Adrenal gland (tissue), 12 donors: Measurements from ENCODE around the gene ZNF506. TPM values are rescaled to one million over a fixed set of nuclear protein-coding genes. Genes with fewer than 3 reads are reported as not detected.

Source experiments
- DNase-seq, 7 donors: peaks; one replicate each; pipeline ENCODE4 v3.0.0-alpha.2; 2019 to 2020
- H3K27ac ChIP-seq, 5 donors: fragments of 200-600 bp; sonication (generic) in 4 of 5; 1 replicate in 3 of 5; 2 replicates in 2 of 5; pipeline versions ENCODE4 v1.5.1 to v1.8.0; 2016 to 2020; ENCODE audit warnings: mild to moderate bottlenecking in 1 of 5
- H3K27me3 ChIP-seq: fragments of 200-600 bp; 2 replicates; pipeline ENCODE4 v1.8.0; 2021
- H3K36me3 ChIP-seq, 2 donors: fragments of 200-600 bp; replicated peaks in 1 of 2; 1 replicate in 1 of 2; 2 replicates in 1 of 2; pipeline versions ENCODE4 v1.5.1 to v1.8.0; 2018 to 2022
- H3K4me1 ChIP-seq, 2 donors: fragments of 200-600 bp; replicated peaks in 1 of 2; 1 replicate in 1 of 2; 2 replicates in 1 of 2; pipeline versions ENCODE4 v1.5.1 to v1.8.0; 2018 to 2021
- H3K4me3 ChIP-seq, 4 donors: fragments of 200-600 bp; sonication (generic) in 3 of 4; one replicate each; pipeline ENCODE4 v1.5.1; 2016 to 2018
- H3K9me3 ChIP-seq, 3 donors: fragments of 200-600 bp; sonication (generic) in 1 of 3; replicated peaks in 1 of 3; 1 replicate in 2 of 3; 2 replicates in 1 of 3; pipeline versions ENCODE4 v1.5.1 to v1.8.0; 2016 to 2021
- POLR2A ChIP-seq, 2 donors: fragments of 450-650 bp; IDR thresholded peaks; one replicate each; pipeline ENCODE4 v1.6.1; 2017; ENCODE audit warnings: antibody characterized with exemption in 2 of 2, mild to moderate bottlenecking in 2 of 2, moderate library complexity in 1 of 2
- WGBS, 4 donors: extraction: QIAGEN DNeasy Blood & Tissue Kit in 2 of 4; methylation state at CpG; one replicate each; pipeline versions ENCODE4 v1.1.5 to v1.1.7; 2013 to 2017; 5-methylcytosine and 5-hydroxymethylcytosine counted together
- intact Hi-C, 2 donors: fragments of 100-400 bp; cut with DNase I; formaldehyde crosslinking; loops; one replicate each; pipeline versions ENCODE4 v1.14.1 to v1.15.0; 2022 to 2023
- polyA plus RNA-seq, 3 donors: library from polyadenylated mRNA; stranded (reverse); fragments of 200-250 nt in 2 of 3; fragments of 350-450 nt in 1 of 3; fragmentation: Illumina TruSeq in 1 of 3; extraction: RNeasy Lipid Tissue Mini Kit (QIAGEN cat#74804) in 1 of 3; gene quantifications; one replicate each; pipeline ENCODE4 v1.2.3, GENCODE V29; 2013 to 2014
- total RNA-seq, 9 donors: library from RNA; depleted of rRNA in 4 of 9; stranded (reverse); fragments of >200 nt in 4 of 9; fragments of 120-200 nt in 1 of 9; fragmentation: NEBNext Ultra II Directional in 1 of 9; extraction: Animal tissue kit (Norgen Biotek cat#: 25700) in 1 of 9; gene quantifications; one replicate each; pipeline versions ENCODE4 v1.1.0 to v1.2.4, GENCODE V29; 2013 to 2023
- TF ChIP-seq, protein P1 (sequence below), 6 experiments: fragments of 450-650 bp in 4 of 6; fragments of 200-600 bp in 2 of 6; sonication (generic) in 1 of 6; IDR thresholded peaks; 1 replicate in 5 of 6; 2 replicates in 1 of 6; pipeline versions ENCODE4 v1.5.1 to v1.8.0; 2016 to 2021; ENCODE audit warnings: antibody characterized with exemption in 6 of 6, mild to moderate bottlenecking in 2 of 6, moderate library complexity in 1 of 6
- donor health status: healthy with polysubstance abuse.
- donor health status: Bipolar disorder and iron deficiency.
- donor health status: DM: yes; HTN: yes; CAD: no.
- donor health status: DM: no; HTN: no; CAD: no.
- donor health status: DM: no; HTN: no; CAD: no.
- donor health status: DM: yes; HTN: yes; CAD: no.

Gene ZNF506
- total and polyA plus RNA-seq, 12 donors: 4.7 to 38.6 (median 21.2) TPM

DNA sequence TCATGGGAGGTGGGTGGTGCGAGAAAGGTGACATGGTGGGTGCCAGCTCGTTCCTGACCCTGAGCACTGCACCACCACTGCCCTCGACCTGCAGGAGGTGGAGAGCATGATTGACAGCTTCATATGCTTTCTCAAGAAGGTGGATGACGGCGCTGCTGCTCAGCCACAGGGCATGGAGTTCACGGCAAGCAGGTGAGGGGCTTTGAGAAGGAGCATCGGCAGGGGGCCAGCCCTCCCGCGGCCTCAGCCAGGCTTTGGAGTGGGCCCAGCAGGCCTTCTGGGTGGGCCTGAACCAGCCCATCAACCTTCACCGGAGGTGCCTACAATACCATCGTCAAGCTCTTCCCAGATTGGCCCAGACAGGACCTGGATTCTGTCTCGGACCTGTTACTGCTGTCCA, 69.7 kb downstream of the ZNF506 start:
- no peaks in the 10 kb centered on the region for H3K36me3 ChIP-seq
- H3K4me1 ChIP-seq: no peaks in the 10 kb centered on the region
- intact Hi-C loops: no loop called here
- H3K27ac ChIP-seq: no peak overlapping the region
- no peaks in the 10 kb centered on the region for H3K9me3 ChIP-seq
- no peaks in the 10 kb centered on the region for H3K27me3 ChIP-seq
- no peak for TF ChIP-seq POLR2A (IDR thresholded peaks at IDR 0.05)
- TF ChIP-seq, protein P1, sequence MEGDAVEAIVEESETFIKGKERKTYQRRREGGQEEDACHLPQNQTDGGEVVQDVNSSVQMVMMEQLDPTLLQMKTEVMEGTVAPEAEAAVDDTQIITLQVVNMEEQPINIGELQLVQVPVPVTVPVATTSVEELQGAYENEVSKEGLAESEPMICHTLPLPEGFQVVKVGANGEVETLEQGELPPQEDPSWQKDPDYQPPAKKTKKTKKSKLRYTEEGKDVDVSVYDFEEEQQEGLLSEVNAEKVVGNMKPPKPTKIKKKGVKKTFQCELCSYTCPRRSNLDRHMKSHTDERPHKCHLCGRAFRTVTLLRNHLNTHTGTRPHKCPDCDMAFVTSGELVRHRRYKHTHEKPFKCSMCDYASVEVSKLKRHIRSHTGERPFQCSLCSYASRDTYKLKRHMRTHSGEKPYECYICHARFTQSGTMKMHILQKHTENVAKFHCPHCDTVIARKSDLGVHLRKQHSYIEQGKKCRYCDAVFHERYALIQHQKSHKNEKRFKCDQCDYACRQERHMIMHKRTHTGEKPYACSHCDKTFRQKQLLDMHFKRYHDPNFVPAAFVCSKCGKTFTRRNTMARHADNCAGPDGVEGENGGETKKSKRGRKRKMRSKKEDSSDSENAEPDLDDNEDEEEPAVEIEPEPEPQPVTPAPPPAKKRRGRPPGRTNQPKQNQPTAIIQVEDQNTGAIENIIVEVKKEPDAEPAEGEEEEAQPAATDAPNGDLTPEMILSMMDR (IDR thresholded peaks at IDR 0.05): no peak
- DNase-seq: peak in 1 of 7 donors; percentile 36
- 72 to 90% (median 83%) methylated on average over 3 to 12 of the region's 12 CpGs for WGBS, 4 donors
- H3K4me3 ChIP-seq: no peak overlapping the region

GRCh38 chr19:19750842-19751790, 70.4 kb downstream of the ZNF506 start:
- H3K4me1 ChIP-seq: no peaks in the 10 kb centered on the region
- no peaks in the 10 kb centered on the region for H3K9me3 ChIP-seq
- intact Hi-C loops: no loop called here
- DNase-seq: peak in 1 of 7 donors; percentile 35
- no peaks in the 10 kb centered on the region for H3K36me3 ChIP-seq
- 84 to 90% (median 86%) methylated on average over 15 to 40 of the region's 40 CpGs for WGBS, 4 donors
- TF ChIP-seq, protein P1 (IDR thresholded peaks at IDR 0.05): no peak
- no peak for TF ChIP-seq POLR2A (IDR thresholded peaks at IDR 0.05)
- no peak overlapping the region for H3K4me3 ChIP-seq
- no peak overlapping the region for H3K27ac ChIP-seq
- no peaks in the 10 kb centered on the region for H3K27me3 ChIP-seq

- intact Hi-C loops: no loop called here
- H3K36me3 ChIP-seq: no peaks in the 10 kb centered on the region
Observed at GRCh38 chr19:19749908-19750841, 71.4 kb downstream of the ZNF506 start.

More at GRCh38 chr19:19749908-19750841, 71.4 kb downstream of the ZNF506 start:
- DNase-seq: peak in 1 of 7 donors; percentile 39
- 83 to 92% (median 87%) methylated on average over 6 to 17 of the region's 17 CpGs for WGBS, 4 donors
- Histone ChIP-seq H3K27ac (no peak overlapping the region), H3K4me3 (no peak overlapping the region), H3K27me3 (no peaks in the 10 kb centered on the region), H3K9me3 (no peaks in the 10 kb centered on the region), H3K4me1 (no peaks in the 10 kb centered on the region)
- no peak for TF ChIP-seq POLR2A (IDR thresholded peaks at IDR 0.05)
- TF ChIP-seq, protein P1 (IDR thresholded peaks at IDR 0.05): no peak
